Stimulated activated CD8-positive, alpha-beta memory T cell treated with anti-CD3 and anti-CD28 coated beads, Interleukin-15, amount 100 ng/mL, for 24 hours (primary cell): ENCODE data around the gene TCEANC2.

ENCODE experiments used
- DNase-seq: peaks from one replicate; pipeline ENCODE4 v3.0.0-alpha.2; 2020; ENCODE audit warnings: low read depth

TCEANC2 gene

DNA sequence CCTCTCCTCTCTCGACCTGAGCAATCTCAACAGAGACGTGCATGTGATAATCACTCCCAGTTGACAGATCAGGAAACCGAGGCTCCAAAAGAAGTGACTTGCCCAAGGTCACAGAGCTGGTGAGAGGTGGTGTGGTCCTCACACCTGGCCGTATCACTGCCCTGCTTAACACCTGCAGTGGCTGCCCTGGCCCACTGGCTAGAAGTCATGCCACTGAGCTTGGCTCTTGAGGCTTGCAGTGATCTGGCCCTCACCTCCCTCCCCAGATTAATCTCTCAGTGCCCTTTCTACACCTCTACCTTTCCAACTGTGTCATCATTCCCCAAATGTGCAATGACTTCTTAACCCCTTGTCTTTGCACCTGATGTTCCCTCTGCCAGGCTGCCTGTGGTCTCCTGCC is 60.6 kb downstream of the TCEANC2 start:
- DNase-seq = no peak

DNA sequence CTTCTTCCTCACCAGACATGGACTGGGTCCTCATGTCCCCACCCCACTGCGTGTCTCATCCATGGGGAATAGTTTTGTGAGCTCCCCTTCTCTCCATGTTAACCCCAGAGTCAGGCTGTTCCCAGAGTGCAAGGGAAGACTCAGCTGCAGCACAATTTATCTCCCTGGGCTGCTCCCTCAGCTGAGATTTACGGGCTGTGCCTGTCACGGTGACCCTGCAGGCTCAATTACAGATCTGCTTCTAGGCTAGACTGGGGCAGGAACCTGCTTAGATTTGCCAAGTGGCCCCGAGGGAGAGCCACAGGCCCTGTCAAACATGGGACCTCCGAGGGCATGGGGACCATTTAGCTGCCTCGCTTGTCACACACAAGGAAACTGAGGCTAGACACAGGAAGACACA is 61.5 kb downstream of the TCEANC2 start:
- DNase-seq = no peak

DNA sequence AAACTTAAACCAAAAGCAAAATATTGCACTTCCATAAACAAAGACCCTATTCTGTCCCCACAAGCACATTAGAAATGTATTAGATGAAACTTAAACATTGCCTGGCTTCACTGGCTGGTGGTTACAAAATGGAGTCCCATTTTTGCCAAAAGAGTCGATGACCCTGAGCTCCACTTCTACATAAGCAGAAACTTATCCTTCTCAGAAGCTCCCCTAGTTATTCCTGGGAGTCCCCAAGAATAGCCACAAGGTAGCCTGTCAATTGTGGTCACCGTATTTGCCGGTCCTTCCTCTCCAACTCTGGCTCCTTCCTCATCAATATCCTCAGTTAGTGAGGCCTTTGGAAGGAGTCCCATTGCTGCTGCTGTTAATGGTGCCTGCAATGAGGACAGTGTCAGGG is 62.1 kb downstream of the TCEANC2 start:
- DNase-seq = no peak

DNA sequence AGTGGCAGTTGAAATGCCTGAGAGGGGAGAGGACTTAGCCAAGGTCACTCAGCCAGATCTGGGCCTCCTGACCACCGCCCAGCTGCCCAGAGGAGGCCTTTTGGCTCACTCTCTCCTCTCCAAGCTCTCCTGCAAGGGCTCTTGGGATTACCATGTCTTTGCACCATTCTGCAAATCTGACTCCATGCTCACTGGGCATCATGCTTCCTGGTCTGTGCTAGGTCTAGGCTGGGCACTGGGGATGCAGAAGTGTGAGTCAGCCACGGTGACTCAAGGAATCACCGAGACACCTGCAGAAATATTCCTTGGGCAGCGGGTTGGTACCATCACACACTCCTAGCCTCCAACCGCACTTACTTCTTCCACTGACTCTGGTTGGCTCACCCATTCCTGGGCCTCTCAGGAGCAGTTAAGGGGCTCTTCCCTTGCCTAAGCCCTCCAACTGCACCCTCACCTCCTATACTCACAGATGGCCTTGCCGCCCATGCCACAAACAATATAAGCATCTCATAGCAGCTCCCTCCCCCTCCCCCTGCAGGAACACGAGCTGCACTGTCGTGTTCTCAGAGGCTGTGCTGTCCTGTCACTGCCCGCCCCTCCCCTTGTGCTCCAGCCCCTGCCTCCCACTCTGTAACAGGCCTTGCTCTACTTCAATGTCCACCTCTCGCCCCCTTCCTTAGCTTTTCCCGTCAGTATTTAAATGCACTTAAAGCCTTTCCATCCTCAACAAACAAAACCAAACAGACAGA is 64.6 kb downstream of the TCEANC2 start:
- DNase-seq = no peak

DNA sequence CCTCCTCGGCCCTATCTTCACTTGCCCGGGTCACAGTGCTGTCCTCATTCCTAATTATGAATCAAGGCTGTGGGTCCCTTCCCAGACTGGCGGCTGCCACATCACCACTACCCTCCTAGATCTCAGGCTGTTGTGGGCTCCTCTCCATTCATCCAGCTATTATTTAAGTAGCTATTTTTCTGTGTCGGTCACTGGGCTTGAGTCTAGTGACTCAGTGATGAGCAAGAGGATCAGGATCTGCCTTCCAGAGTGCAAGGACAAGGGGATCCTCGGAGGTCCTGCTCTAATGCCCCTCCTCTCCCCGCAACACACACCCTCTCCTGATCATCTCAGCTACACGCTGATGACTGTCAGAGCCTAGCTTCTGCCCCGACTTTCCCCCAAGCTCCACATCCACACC is 65.3 kb downstream of the TCEANC2 start:
- DNase-seq = no peak

DNA sequence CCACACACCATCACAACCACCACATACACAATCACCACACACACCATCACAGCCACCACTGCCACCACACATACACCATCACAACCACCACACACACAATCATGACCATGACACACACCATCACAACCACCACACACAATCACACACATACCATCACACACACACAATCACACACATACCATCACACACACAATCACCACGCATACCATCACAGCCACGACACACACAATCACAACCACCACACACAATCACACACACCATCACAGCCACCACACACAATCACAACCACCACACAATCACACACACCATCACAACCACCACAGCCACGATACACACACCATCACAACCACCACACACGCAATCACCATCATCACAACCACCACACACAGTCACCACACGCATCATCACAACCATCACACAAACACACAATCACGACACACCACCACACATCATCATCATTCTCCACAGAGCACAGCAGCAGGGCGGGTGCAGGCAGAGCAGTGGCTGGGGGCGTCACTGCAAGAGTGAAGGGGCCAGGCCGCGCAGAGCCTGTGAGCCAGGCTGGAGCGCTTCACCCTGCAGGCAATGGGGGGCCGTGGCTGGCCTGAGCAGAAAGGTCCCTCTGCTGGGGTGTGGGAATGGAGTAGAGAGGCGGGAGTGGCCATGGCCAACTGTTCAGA is 66.8 kb downstream of the TCEANC2 start:
- DNase-seq = no peak

DNA sequence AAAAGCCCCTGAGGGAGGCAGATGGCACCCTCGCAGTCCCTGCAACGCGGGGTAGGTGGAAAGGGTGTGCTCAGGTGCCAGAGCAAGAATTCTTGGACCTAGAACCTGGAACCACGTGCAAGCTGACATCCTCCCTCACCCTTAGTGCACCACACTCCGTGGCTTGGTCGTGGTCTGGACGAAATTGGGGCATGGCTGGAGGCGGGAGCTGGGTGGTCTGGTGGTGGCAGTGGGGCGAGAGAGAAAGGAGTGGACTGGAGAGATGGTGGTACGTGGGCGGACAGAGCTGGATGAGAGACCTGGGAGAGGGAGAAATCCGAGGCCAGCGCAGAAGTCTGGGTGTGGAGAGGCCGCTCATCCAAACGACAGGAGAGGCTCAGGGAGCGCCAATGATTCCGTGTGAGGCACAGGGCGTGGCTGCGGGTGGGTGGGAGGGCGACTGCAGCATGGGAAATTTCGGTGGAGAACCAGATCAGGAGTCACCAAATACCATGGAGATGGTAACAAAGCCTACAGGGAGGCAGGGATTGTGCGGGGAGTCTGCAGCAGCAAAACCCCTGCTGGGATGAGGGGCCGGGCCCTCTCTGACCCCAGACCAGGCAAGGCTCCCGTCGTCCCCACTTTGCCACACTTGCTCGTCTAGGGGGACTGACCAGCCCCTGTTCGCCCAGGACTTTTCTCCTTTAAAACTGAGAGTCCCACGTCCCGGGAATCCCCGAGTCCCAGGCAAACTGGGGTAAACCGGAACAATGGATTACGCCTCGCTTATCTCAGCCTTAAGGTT is 67.5 kb downstream of the TCEANC2 start:
- DNase-seq = no peak

DNA sequence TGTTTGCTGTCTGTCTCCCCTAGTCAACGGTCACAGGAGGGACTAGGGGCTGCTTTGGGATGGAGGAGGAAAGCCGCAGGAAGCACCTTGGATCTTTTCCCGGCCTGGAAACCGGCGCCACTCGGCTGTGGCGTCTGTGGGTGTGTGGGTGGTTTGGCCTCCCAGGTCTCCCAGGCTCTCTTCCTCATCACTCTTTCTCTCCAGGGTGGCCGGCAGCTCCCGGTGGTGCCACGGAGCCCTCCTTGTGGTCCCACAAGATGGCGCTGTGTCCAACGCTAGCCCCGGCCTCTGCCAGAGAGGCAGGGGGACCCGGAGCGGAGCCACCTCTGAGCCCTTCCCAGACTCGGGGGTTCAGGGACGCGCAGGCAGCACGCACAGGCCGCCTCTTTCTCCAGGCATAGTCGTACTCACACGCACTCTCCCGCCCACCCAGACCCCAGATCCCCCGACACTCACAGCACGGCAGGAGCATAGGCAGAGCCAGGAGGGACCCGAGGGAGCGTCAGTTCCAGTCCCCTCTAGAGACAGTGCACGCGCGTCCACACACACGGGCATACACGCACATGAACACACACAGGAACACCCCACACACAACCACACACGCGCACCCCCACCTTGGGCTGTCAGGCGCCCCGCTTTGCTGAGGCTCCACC is 68.2 kb downstream of the TCEANC2 start:
- peak; percentile 38 for DNase-seq

DNA sequence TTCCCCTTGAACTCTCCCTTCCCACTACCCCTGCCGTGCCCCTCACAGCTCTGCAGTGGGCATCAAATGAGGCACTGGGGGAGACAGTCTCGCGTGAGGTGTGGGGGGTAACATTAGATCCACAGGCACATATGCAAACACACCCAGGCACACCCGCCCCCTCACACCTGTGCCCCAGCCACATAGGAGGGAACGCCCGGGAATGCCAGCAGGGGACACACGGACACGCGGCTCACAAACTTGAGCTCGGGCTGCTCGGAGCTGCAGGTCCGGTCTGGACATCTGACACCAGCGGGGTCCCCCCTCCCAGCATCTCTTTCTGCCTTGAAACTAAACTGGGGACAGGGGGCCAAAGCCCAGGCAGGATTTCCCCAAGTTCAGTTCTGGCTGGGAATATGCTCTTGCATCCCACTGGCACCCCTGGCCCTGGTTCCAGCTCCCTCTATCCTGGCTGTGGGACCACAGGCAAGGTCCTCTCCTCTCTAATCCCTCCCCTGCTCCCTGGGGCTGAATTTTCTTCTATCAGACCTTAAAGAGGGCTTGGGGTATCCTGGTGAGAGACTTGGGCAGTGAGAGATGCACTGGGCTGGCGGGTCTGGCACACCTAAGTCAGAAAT is 68.8 kb downstream of the TCEANC2 start:
- DNase-seq = no peak

DNA sequence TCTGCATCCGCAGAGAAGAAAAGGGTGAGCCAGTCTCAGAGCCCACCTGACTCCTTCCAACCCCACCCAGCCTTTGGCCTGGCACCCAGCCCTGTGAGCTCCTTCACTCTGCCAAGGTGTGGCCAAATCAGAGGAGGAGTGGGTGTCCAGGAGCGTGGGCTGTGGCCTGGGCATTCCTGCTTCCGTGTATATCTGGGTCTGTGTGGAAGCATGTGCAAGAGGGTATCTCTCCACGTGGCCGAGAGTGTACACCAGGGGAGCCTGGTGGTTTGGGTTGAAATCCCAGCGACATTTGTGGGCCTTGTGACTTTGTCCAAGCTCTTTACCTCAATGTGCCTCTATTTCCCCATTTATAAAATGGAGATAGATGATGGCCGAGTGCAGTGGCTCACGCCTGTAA is 69.6 kb downstream of the TCEANC2 start:
- no peak for DNase-seq

DNA sequence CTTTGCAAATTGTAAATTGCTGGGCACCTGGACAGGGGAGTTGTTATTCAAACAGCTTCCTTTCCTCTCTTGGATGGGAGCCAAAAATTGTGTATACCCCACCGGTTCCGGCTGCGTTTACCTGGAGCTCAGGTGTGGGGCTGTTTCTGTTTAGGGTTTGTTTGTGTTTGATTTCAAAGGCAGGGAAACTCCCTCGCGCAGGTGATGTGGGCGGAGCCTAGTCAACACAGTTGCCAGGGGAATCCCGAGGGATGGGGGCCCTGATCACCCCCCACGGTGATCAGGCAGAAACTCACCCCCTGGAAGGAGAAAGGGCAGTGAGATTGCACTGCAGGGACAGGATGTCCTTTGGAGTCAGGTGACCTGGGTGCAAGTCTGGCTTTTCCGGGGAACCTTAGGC is 71.1 kb downstream of the TCEANC2 start:
- no peak for DNase-seq

DNA sequence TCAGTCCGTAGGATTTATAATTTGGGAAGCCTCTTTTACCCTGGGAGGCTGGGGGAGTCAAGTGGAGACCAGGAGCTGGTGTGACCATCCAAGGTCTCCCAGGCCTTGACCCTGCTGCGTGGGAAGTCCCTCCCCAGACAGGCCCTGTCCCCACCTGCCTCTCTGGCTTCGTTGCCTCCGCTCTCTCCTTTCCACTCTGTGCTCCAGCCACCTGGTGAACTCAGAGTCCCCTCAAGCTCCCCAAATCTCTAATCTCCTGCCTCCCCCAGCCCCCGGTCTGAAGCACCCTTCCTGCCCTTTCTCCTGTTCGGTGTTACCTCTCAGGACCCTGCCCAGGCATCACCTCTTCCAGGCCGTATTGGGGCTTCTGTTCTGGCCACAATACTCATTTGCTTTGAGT is 71.5 kb downstream of the TCEANC2 start:
- no peak for DNase-seq

DNA sequence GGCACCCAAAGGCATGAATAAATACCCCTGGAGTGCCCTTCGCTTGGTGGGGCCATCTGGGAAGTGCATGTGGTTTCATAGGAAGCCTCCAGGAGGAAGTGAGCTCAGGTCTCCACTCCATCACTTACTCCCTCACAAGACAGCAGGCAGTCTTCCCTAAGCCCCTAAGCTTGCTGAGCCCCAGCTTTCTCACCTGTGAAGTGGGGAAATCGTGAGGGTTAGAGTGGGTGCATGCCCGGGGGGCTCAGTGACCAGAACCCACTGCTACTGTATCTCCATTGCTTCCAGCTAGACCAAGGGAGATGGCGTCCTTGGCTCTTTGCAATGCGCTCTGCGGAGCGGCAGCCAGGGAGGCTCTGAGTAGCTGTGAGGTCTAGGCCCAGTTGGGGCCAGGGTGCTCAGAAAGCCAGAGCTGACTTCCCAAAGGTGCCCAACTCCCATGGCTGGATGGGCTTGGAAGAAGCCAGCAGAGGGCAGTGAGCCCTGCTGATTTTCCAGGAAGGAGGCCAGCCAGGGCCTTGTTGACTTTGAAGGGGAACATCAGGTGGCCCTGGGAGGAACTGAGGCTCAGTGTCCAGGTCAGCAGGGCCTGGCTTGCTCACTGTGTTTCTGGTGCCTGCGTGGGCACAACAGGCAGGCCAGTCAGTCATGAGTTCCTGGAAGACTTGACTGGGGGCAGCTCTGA is 72.1 kb downstream of the TCEANC2 start:
- DNase-seq = no peak

DNA sequence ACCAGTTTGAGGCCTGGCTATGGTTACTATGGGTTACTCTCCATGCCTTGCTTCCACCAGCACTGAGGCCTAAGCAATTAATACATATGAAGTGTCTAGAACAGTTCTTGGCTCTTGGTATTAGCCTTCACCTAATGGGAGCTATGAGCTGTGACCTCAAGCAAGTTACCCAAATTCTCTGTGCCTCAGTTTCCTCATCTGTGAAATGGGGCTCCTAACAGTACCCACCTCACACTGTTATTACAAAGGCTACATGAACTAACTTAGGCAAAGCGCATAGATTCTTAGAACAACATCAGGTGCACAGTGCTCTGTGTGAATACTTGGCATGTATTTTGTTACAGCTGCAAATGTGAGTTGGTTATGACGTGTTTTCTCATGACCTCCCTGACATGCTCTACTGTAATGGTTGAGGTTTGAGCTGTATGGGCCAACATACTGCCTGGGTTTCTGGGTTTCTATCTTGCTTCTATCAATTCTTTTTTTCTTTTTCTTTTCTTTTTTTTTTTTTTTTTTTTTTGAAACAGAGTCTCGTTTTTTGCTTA is 72.9 kb downstream of the TCEANC2 start:
- DNase-seq = no peak

DNA sequence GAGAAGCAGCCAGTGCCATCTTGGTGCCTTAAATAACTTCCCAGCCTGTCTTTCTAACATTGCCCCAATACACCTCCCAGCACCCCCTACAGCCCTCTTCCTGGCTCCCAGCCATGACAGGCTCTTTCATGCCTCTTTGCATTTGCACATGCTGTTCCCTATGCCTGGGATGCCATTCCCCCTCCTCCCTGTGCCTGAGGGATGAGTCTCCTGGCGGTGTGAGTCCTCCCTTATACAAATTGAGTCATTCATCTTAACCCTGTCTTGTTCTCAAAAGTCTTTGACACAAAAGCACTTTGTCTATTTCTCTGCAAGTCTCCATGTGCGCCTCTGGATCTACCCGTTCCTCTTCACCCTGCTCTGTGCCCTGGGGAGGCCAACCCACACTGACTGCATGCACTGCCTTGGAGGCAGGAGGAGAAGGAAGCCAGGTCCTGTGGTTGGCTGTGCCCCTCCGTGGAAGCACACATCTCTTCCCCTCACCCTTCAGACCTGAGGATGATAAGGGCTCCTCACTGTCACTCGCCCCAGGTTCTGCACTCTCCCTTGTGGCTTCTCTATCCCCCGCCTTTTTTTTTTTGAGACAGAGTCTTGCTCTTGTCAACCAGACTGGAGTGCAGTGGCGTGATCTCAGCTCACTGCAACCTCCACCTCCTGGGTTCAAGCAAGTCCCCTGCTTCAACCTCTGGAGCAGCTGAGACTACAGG is 74.3 kb downstream of the TCEANC2 start:
- DNase-seq = no peak

DNA sequence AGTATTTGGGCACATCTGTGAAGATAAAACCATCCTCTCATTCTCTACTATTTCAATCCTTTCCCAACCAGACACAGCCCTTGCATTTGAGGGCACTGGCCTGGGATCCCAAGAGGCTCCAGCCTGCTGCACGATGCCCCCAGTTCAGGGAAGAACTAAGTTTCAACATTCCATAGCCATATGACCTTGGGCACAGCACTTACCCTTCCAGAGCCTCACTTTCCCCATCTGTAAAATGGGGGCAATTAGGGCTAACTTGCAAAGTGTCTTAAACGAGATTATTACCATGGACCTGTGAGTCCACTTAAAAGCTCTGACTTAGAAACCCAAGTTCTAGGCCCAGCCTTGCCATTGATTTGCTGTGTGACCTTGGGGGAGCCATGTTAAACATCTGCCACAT is 76.5 kb downstream of the TCEANC2 start:
- no peak for DNase-seq

DNA sequence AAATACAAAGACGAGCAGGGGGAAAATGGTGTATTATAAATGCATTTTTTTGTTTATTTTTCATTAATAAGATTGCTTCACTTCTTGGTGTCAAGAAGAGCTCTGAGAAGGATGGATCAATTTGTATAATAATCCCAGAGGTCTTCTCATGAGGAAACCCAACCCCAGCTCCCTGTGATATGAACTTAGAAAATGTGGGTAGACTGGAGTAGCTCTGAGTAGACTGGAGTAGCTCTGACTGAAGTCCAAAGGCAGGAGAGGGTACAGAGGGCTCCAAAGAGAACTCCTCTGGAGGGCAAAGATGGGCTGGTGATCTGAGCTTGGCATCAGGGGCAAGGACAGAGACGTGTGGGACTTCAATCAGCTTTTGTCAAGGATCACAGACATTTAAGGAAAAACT is 78.0 kb downstream of the TCEANC2 start:
- no peak for DNase-seq

DNA sequence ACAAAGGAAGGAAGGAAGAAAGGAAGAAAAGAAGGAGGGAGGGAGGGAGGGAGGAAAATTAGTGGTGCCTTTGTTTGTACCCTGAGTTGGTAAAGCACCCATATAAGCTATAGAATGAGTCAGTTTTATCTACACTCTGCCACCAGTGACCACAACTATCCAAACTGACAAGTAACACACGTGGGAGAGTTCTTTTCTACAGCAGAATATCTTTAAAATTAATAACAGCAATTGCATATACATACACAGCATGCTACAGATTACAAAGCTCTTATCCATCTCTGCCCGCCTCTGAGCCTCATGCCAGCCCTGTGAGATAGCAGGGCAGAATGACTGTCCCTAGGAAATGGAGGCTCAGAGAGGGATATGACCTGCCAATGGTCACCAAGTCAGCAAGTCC is 79.1 kb downstream of the TCEANC2 start:
- DNase-seq = no peak

DNA sequence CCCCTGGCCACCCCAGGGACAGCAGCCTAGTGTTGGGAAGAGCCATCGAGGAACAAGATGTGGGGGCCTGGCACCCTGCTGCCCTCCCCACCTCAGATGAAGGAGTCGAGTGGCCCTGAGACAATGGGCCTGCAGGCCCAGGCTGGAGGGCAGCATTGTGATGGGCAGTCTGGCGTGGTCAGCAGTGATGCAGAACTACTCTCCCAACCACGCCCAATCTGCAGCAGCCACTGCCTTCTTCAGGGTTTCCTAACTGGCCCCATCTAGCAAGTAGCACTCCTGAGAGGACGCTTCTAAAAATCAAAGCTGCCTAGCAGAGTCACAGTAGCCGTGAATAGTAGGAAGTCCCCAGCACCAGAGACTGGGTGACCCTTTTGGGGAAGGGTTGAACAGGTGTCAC is 80.9 kb downstream of the TCEANC2 start:
- DNase-seq = no peak

DNA sequence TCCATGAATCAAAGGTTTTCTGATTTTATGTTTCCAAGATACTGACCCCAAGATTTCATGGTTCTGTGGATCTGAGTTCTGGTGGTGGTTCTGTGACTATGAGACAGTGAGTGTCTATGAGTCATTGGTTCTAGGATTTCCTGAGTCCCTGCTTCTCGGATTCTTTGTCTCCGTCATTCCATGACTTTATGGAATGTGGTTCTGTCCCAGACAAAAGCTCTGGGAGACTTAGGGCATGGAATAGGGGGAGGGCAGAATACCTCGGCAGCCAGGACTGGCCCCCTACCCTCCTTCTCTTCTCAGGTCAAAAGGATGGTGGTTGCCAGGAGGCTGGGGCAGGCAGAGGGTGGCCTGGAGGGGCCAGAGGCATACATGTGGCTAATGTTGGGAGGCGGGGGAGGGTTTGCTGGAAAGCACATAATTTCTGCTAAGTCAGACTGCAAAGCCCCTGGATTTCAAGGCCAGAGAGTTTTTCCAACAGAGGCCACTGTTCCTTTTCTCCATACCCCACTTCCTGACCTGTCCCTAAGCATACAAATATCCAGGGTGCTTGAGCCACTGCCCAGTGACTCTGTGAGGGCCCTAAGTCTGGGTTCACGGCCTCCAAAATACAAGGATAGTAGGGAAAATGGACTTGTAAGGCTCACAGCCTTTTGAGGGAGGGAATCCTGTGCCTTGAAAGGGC is 82.2 kb downstream of the TCEANC2 start:
- DNase-seq = no peak
